GM10266 (cell line): ENCODE results near the gene TIMM17B.

Experiments
- DNase-seq: peaks from one replicate; pipeline ENCODE4 v3.0.0; 2012; ENCODE audit errors: extremely low spot score
- CTCF ChIP-seq: IDR thresholded peaks from 2 replicates; pipeline ENCODE4 v1.5.1; 2012; ENCODE audit warnings: mild to moderate bottlenecking, low read depth; ENCODE audit not compliant: control insufficient read depth, insufficient read depth; ENCODE audit errors: missing control alignments

Gene TIMM17B

GRCh38 chrX:48937054-48937907 lies 39.7 kb upstream of the TIMM17B start:
- TF ChIP-seq CTCF = peak; percentile 38
- DNase-seq = peak; percentile 54

GRCh38 chrX:48936429-48937053 lies 39.0 kb upstream of the TIMM17B start:
- TF ChIP-seq CTCF = no peak

GRCh38 chrX:48935301-48935670 lies 37.7 kb upstream of the TIMM17B start:
- TF ChIP-seq CTCF = no peak
- no peak for DNase-seq

More at GRCh38 chrX:48936429-48937053, 39.0 kb upstream of the TIMM17B start:
- no peak for DNase-seq

- no peak for DNase-seq
- TF ChIP-seq CTCF = no peak
These were observed 37.2 kb upstream of the TIMM17B start for GRCh38 chrX:48934581-48935300.

GRCh38 chrX:48933757-48934156 lies 36.2 kb upstream of the TIMM17B start:
- DNase-seq = no peak
- no peak for TF ChIP-seq CTCF

GRCh38 chrX:48927736-48928382 lies 30.3 kb upstream of the TIMM17B start:
- no peak for TF ChIP-seq CTCF
- no peak for DNase-seq
